GM18498 (cell line): ENCODE results near the gene SUSD4.

Source experiments
- ATAC-seq: cut with Tn5 transposase; IDR thresholded peaks from one replicate; pipeline ENCODE4 v1.9.1; 2021; ENCODE audit warnings: mild to moderate bottlenecking, moderate library complexity; ENCODE audit not compliant: unreplicated experiment

Gene SUSD4

DNA sequence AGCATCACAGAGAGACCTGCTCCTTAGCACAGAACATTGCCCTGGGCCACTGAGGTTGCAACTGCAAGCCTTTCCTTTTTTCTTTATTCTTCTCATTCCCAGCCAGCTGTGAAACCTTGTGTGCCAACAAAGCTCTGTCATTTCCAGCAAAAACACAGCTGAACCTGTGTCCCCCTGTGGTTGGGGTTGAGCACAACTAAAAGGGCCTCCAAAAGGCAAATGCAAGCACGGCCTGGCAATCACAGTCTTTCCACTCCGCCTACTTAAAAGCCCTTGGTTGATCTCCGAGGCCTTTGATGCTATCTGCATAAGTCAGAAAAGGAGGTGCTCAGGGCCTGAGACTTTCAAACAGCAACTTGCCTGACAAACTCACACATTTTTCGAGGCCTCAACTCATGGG is 32.7 kb downstream of the SUSD4 start:
- ATAC-seq = no peak

DNA sequence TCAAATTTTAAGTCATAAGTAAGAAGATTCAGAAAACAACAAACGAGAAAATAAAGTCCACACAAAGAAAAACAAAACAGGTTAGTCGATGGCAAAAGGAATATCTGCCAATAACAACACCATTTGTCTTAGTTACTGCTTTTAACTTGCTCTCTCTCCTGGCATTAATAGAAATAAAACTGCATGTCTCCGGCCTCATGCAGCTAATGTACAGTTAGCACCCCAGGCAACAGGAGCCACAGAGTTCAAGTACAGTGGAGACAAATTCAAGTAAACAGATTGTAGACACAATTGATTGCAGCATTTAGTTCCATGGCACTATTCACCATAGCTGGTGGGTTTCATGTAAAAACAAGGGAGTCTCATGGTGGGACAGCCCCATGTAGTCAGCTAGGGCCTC is 33.5 kb downstream of the SUSD4 start:
- ATAC-seq = no peak

DNA sequence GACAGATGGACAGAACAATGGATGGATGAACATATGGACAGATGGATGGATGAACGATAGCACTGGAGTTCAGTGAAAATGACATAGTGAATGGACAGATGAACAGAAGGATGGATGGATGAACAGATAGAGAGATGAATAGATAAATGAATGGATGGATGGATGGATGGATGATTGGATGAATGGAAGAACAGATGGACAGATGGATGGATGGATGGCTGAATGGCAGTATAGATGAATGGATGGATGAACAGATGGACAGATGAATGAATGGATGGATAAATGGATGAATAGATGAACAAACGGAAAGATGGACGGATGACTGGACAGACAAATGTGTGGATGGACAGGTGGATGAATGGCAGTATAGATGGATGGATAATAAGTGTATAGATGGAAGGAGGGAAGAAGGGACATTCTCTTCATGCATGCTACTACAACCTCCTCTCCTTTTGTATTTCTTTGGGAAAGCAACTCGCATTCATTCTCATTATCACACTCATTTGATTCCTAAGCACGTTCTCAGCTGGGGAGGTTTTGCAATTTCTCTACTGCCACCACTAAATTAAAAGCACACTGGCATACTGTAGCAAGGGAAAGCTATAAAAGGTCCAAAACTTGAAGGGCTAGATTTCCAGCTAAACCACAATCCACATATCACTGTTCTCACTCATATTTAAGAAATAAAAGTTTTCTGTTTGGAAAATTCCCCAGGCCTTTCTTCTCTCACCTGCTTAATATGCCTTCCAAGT is 34.1 kb downstream of the SUSD4 start:
- ATAC-seq = no peak

DNA sequence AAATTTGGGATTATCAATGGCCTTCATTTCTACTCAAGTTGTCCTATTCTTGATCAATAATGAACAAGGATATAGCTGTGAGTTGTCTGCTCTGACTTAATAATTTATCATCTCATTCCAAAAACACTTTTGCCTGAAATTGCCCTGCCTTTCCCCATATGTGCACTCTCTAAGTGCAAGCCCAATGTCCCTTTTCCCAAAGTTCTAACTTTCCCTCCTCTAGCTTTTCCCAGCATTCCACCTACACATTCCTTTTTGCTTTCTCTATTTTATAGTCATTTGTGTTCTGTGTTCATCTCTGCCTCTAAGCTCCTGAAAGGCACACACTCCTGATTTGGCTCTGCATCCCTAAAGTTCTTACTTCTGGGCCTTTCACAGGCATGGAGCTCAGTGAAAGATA is 34.7 kb downstream of the SUSD4 start:
- ATAC-seq = no peak

DNA sequence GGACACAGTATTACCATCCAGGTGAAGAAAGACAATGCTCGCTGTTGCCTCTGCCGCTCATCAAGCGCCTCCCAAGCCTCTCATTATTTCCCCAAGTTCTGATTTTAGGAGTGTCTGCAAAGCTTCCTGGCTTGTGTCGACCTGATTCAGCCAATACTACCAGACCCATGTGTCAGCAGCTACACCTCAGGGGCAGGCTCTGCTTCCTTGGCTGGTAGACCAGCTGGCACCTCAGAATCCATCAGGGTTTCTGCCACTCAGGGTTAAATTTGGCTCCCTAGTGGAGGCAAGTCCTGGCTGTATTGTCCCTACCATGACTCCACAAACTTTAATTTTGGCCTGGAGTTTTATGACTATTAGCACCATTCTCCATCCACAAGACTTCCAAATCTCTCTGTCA is 35.4 kb downstream of the SUSD4 start:
- ATAC-seq = no peak

DNA sequence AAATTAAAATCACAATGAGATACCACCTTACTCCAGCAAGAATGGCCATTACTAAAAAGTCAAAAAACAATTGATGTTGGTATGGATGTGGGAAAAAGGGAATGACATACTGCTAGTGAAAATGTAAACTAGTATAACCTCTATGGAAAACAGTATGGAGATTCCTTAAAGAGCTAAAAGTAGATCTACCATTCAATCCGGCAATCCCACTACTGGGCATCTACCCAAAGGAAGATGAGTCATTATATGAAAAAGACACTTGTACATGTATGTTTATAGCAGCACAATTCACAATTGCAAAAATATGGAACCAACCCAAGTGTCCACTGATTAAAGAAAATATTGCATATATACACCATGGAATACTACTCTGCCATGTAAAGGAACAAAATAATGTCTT is 37.2 kb downstream of the SUSD4 start:
- ATAC-seq = no peak

DNA sequence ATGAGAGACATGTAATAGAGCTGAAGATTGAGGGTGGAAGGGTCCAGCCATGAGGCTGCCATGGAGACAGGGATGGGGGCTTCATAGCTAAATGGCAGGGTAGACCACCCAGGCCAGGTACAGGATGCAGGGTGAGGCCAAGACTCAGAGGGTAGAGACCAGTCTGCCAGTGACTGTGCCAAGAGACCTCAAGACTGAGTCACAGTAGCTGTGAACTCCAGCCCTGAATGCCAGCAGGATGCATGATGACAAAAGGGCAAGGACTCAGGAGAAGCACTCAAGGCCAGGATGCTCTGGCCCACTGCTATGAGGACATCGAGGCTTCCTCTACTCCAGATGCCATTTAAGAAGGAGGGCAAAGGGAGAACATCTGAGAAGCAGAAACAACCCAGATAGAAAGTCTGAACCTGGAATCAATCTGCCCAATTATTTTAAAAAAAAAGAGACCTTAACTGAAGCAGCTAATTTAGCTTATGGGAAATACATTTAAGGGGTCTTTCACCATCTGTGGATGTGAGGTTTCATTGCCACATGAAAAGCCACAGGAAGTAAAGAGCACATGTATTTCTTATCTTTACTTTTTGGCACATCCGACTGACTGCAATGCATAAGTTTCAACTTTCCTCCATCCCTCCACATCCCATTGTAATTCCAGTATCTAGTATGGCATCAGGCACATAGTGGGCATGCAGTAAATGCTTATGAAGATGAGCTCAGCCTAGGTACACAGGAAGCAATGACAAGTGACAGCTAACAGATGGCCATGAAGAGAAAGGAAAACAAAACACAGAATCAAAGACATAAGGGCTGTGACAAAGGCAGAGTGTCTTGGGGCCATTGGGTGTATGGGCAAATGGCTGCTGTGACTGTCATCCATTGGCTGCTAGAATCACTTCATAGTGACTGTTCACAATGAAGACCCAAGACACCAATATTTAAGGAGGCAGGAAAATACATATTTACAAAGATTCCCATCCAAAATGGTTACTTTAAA is 40.2 kb downstream of the SUSD4 start:
- ATAC-seq = no peak

DNA sequence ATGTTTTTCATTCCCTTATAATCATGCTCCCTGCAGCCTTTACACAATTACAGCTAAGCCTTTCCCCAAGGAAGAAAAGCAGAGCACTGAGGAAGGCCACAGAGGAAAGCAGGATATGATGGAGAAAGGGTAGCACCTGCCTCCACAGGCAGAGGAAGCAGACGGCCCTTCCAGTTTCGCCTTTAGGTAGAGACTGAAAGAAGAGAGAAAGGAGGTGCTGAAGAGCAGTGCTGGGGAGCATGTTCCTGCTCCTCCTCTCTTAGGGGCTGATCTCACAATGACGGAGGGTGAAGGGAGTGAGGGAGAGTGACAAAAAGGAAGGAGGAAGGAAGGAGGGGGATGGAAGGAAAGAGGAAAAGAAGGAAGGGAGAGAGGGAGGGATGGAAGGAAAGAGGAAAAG is 41.1 kb downstream of the SUSD4 start:
- no peak for ATAC-seq

DNA sequence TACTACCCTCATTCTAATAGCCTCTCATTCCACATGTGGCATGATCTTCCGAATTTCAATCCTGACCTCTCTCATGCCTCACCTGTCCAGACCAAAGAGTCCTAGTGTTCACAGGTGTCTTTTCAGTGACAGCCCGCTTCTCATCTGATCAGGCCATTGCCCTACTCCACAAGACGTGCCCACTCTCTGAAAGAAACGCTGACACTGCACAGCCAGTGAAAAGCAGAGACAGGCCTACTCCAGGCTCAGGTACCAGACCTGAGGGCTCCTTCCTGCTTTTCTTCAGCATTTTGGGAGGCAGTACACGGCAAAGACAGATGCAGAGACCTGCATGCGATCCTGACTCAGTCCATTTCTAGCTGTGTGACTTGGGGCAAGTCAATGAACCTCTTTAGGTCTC is 43.0 kb downstream of the SUSD4 start:
- no peak for ATAC-seq

DNA sequence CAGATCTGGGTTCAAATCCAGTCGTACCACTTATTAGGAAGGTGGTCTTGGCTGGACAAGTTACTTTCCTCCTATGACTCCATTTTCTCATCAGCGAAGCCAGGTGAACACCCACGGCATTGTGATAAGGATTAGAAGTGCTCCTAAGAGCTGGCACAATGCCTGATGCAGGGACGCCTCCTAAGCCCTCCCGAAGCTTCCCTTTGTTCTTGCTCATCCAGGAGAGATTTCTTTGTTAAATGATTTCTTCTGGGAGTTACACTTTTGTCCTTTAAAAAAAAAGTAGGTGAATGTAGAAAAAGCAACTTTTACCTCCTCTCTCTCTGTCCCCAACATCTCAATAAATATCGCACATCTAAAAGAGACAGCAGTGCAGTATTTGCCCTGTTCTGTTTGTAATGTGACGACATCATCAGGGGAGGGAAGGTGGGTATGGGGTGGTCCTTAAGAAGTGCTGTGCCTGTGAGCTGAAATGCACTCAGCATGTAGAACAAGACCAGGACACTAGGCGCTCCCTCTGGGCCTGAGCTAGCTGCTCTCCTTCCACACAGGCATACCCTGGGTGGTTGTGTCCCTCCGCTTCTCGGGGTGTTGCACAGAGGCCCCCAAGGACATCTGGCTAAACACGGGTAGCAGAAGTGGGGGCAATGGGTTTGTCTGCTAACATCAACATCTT is 43.9 kb downstream of the SUSD4 start:
- no peak for ATAC-seq

DNA sequence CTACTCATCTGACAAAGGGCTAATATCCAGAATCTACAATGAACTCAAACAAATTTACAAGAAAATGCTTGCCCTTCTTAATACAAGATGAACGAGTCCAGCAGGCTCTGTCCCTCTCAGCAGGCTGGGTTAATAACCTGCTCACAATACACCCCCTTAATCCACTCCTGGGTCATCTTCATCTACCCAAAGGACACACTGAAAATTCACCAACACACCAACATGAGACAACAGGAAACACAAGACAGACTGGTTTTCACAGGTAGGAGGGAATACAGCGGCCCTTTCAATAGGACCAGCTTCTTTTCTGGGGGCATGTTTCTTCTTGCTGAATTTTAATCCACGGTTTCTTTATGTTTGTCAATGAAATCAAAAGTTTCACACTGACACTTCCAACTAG is 44.6 kb downstream of the SUSD4 start:
- ATAC-seq = no peak

DNA sequence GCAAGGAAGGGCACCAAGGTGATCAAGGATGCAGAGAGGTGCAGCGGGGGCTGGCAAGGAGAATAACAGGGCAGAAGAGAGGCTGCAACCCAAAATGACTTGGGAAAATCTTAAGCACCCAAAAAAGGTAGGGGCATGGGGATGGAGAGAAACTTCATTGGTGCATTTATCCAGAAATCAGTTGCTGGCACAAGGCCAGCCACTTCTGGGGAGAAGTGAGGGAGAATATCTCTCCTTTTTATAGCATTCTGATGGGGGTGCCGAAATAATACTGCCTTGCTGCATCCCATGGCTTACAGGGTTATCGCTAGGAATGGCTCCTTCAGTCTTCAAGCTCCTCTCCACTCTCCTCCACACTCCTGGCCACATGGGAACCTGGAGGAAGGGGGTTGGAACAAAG is 47.9 kb downstream of the SUSD4 start:
- no peak for ATAC-seq

DNA sequence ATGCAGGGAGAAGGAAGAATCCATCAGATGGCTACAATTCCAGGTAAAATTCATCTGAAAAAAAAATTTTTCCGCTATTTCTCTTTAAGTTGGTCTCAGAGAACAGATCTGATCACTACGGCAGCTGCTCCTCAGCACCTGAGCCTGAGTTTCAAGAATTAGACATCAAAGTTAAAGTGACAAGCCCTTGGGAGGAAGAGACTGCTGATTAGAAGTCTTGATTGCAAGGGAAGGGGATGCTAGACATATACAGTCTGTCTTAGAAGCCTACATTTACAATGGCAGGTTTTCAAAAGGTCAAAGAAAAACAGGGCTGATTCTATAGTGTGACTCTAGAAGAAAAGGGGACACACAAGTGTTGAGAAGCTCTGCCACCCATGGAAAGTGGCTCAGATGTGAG is 48.3 kb downstream of the SUSD4 start:
- ATAC-seq = no peak

DNA sequence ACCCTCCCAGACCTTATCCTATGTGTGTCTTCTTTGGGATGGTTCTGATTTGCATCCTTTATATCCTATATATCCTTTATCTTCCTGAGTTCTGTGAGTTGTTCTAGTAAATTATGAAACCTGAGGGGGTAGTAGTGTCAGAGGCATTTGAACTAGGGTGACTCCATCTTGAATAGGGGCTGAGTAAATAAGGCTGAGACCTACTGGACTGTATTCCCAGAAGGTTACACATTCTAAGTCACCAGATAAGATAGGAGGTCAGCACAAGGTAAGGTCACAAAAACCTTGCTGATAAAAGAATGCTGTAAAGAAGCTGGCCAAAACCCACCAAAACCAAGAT is 50.6 kb downstream of the SUSD4 start:
- ATAC-seq = no peak

DNA sequence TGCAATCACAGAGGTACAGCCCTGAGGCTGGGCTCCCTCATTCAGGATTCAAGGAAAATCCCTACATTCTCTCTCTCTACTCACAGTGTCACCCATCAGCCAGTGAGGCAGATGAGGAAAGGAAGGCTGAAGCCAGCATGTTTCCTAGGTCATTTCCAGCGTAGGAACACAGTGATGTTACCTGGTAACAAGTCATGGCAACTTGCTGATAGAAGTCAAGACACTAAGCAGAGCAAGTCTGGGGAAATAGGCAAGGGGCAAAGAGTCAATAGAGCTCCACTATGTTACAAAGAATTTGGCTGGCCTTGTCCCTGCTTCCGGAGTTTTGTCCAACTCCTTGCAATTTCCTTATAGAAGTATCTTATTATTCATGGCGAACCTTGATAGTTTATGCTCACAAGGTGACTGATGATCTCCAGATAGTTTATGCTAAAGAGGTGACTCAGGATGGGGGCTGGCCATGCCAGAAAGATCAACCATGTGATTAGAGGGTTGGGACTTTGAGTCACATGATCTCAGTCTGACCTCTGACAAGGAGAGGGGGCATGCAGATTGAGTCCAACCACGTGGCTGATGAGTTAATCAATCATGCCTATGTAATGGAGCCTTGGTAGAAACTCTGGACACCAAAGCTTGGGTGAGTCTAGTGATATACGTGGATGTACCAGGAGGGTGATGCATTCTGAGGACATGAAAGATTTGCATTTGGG is 51.1 kb downstream of the SUSD4 start:
- ATAC-seq = no peak

DNA sequence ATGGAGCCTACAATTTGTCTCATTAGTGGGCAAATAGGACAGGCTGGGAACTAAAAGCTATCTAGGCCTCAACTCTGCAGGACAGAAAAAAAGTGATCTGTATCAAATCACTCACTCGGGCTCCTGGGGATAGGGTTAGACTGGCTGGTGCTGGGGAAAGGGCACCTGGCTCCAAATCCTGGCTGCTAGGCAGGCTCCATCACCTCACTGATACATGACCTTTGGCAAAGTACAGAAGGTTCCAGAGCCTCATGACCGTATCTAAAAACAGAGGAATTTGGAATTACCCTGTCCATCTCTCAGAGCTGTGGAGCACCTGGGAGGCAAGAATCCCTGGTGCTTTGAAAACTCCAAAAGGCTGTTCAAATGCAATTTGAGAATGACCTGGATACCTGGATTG is 51.7 kb downstream of the SUSD4 start:
- no peak for ATAC-seq

DNA sequence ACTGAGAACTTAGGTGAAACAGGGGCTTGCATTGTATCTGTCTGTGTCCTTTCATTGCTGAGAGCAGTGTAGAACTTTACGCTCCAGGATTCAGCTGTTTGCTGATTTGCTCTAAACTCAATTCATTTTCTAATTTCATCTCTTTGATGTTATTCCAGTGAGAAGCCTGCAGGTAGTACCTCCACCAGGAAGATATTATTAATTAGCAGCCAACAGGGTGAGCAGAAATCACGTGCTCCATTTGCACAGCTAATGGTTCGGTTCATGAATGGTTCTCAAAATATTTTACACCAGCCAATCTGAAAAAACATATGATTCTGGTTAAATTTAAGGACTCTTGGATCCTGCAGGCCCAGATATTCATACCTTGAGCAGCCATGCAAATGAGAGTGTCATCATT is 52.1 kb downstream of the SUSD4 start:
- no peak for ATAC-seq

DNA sequence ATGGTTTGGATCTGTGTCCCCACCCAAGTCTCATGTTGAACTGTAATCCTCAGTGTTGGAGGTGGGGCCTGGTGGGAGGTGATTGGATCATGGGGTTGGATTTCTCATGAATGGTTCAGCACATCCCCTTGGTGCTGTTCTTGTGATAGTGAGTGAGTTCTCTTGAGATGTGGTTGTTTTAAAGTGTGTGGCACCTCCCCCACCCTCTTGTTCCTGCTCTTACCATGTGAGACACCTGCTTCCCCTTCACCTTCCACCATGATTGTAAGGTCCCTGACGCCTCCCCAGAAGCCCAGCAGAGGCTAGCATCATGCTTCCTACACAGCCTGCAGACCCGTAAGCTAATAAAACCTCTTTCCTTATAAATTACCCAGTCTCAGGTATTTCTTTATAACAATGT is 55.8 kb downstream of the SUSD4 start:
- no peak for ATAC-seq

DNA sequence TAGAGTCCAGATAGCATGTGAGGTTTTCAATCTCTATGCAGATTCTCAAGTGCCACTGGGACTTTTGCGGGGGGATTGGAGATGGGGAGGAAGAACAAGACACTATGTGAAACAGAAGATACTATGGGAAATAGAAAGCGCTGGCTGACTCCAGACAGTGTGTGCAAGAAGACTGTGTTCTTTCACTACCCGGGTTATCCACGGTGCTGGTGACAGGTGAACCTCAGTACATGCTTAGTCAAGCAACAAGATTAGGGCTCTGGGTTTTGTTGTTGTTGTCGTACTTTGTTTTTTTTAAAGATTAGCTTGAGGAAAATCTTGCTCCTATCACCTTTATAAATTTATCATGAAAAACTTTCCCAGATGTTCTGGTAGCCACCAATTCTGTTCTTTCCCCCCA is 56.4 kb downstream of the SUSD4 start:
- ATAC-seq = no peak

DNA sequence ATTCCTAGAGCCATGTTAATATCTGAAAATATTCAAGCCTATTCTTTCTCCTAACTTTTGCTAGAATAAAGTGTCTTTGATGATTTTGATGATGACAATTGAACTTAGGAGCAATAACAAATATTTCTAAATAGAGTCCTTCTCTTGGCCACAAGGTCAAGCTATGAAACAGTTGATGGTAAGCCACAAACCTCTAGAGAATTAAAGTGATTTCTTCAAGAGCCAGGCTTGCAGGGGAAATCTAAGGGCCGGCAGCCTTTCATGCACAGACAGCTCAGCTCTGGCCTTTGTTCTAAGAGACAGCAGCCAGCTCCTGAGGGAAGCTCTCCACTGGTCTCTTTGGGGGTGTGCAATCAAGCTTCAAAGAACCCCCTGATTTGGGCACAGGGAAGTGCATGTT is 59.0 kb downstream of the SUSD4 start:
- no peak for ATAC-seq

DNA sequence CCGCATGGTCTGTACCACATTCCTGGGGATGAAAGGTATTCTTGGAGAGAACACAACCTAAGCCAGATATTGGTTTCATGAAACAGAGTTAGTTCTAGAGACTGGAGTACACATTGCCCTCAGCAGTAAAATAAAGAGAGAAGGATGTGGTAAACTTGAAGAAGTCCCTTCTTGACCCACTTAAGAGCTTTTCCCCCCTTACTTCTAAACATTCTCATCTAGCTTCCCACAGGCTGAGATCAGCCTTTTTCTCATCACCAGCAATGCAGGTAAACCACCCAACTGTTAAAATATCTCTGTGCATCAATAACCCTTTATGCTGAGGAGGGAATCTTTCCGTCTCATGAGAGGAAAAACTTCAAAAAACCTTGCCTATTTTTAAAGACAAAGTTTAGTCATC is 62.6 kb downstream of the SUSD4 start:
- no peak for ATAC-seq
